ENCODE measurements around the gene PTGES3.
"Not testable (repeated sequence)": the region's sequence is repeated elsewhere in the genome, so short reads cannot be mapped to it uniquely, and the experiment has no call there.

PTGES3 gene

GRCh38 chr12:56688129-56688845 is at the start of gene PTGES3:
PTGES3 (minus strand) TSS chr12:56688284; CDS start chr12:56687999, 285 bp downstream.
- DNase-seq, result peak; percentile 99

DNA sequence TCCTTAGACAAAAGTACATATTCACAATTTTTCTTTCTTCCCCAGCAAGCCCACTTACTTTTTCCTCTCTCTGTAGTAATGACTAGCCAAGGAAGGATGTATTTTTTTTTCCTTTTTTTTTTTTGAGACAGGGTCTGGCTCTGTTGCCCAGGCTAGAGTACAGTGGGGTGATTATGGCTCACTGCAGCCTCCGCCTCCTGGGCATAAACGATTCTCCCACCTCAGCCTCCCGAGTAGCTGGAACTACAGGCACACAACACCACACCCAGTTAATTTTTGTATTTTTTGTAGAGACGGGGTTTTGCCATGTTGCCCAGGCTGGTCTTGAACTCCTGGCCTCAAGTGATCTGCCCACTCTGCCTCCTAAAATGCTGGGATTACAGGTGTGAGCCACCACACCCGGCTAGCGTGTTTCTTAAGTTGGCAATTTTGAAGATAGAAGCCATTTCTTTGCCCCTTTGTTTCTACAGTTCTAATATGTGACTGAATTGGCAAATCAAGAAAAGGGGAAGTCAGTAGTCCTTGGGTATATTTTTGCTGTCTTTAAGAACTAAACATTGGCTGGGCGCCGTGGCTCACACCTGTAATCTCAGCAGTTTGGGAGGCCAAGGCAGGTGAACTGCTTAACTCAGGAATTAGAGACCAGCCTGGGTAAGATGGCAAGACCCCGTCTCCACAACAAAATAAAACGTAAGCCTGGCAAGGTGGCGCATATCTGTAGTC is 40.2 kb upstream of the PTGES3 start:
- no peak for DNase-seq

DNA sequence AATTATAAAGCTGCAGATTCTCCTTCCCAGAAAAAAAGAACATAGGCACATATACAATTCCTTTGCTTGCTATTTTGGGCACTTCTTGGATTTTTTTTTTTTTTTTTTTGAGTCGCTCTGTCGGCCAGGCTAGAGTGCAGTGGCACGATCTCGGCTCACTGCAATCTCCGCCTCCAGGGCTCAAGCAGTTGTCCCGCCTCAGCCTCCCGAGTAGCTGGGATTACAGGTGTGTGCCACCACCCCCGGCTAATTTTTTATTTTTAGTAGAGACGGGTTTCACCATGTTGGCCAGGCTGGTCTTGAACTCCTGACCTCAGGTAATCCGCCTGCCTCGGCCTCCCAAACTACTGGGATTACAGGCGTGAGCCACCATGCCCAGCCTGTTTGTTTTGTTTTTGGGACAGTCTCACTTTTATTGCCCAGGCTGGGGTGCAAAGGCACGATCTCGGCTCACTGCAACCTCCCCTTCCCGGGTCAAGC is 38.2 kb upstream of the PTGES3 start:
- not testable (repeated sequence) for DNase-seq

- DNase-seq, result no peak
Observed at GRCh38 chr12:56725723-56726102, 37.6 kb upstream of the PTGES3 start.

- DNase-seq, result peak; percentile 99
Observed at GRCh38 chr12:56724972-56725722, 37.1 kb upstream of the PTGES3 start, which contains the start of gene NACA. NACA (minus strand) TSS chr12:56725299; CDS start chr12:56724521, 778 bp downstream.

GRCh38 chr12:56724701-56724971 is 36.6 kb upstream of the PTGES3 start:
- no peak for DNase-seq

- peak; percentile 49 for DNase-seq
Observed at GRCh38 chr12:56723889-56724700, 36.0 kb upstream of the PTGES3 start.

- DNase-seq, result no peak
Observed at GRCh38 chr12:56723352-56723751, 35.3 kb upstream of the PTGES3 start.

DNA sequence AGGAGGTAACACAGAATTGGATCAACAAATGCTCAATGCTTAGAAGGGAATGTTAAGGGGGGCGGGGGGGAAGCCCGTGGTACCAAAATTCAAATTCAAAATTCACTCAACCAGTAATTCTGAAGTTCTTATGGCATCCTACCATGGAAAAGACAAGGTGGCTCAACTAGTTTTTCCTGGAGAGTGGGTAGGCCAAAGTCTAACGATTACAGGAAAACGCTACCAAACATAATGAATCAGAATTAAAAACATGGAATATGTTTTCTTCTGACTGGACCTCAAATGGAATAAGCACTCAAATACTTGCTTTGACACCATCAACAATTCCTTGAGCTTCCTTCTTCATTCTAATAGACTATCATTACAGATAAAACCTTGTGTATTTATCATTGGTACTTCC is 34.7 kb upstream of the PTGES3 start:
- DNase-seq, result no peak

DNA sequence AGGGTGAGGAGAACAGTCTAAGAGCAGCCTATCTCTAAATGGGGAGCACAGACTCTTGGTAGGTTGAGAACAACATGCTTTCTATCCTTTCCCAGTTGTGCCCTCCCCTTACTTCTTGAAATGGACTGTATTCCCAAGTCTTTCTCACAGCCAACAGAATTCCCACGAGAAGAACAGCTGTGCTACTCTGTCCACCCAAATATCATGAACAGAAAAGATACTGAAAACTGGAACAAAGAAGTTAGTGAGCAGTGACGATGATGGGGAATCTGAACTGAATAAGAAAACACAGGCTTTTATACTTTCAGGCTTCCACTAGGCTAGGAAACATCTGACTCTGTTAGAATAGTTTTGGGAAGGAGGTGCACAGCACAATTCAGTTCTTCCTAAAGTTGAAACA is 33.6 kb upstream of the PTGES3 start:
- DNase-seq, result no peak

GRCh38 chr12:56721216-56721615 is 33.1 kb upstream of the PTGES3 start:
- no peak for DNase-seq

- no peak for DNase-seq
Observed at GRCh38 chr12:56720731-56721151, 32.7 kb upstream of the PTGES3 start.

DNA sequence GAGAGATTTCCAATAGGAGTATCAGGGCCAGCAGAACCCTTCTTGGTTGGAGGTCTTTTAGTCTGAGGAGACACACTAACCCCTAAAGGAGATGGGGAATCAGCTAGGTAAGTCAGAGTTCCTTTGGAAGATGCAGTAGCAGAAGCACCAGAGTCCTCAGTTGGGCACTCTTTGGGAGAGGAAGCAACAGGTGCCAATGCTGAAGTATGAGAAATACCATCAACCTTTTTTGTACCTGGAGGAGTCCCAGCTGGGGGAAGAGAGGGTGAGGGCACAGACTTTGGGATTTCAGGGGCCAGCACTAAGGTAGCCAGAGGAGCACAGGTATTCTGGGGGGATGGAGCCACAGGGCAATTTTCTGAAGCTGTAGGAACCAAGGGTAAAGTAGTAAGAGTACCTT is 31.0 kb upstream of the PTGES3 start:
- no peak for DNase-seq

DNA sequence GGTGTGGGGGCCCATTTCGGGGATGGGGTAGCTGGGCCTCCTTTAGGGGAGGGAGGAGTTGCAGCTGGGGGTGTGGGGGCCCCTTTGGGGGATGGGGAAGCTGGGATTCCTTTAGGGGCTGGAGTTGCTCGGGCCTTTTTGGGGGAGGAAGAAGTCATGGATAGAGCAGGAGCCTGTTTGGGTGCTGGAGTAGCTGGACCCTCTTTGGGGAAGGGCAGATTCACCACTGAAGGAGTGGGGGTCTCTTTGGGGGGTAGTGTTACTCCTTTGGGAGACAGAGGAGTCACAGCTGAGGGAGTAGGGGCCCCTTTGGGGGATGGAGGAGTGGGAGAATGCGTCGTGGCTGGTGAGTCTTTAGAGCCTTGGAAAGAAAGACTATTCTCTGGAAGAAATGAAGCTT is 30.6 kb upstream of the PTGES3 start:
- DNase-seq, result no peak

DNA sequence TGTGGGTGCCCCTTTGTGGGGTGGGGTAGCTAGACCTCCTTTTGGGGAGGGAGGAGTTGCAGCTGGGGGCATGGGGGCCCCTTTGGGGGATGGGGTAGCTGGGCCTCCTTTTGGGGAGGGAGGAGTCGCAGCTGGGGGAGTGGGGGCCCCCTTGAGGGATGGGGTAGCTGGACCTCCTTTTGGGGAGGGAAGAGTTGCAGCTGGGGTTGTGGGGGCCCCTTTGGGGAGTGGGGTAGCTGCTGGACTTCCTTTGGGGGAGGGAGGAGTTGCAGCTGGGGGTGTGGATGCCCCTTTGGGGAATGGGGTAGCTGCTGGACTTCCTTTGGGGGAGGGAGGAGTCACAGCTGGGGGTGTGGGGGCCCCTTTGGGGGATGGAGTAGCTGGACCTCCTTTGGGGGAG is 30.1 kb upstream of the PTGES3 start:
- DNase-seq, result no peak

DNA sequence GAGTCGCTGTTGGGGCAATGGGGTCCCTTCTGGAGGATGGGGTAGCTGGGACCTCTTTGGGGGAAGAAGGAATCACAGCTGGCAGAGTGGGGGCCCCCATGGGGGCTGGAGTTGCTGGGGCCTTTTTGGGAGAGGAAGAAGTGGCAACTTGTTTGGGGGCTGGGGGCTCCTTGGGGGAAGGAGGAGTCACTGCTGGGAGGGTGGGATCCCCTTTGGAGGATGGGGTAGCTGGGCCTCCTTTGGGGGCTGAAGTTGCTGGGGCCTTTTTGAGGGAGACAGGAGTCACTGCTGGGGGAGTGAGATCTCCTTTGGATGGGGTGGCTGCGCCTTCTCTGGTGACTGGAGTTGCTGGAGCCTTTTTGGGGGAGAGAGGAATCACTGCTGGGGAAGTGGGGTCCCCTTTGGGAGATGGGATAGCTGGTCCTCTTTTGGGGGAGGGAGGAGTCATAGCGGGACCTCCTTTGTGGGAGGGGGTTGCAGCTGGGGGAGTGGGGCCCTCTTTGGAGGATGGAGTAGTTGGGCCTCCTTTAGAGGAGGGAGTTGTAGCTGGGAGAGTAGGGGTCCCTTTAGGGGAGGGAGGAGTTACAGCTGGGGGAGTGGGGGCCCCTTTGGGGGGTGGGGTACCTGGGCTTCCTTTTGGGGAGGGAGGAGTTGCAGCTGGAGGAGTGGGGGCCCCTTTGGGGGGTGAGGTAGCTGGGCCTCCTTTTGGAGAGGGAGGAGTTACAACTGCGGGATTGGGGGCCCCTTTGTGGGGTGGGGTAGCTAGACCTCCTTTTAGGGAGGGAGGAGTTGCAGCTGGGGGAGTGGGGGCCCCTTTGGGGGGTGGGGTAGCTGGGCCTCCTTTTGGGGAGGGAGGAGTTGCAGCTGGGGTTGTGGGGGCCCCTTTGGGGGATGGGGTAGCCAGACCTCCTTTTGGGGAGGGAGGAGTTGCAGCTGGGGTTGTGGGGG is 29.1 kb upstream of the PTGES3 start:
- DNase-seq, result no peak

DNA sequence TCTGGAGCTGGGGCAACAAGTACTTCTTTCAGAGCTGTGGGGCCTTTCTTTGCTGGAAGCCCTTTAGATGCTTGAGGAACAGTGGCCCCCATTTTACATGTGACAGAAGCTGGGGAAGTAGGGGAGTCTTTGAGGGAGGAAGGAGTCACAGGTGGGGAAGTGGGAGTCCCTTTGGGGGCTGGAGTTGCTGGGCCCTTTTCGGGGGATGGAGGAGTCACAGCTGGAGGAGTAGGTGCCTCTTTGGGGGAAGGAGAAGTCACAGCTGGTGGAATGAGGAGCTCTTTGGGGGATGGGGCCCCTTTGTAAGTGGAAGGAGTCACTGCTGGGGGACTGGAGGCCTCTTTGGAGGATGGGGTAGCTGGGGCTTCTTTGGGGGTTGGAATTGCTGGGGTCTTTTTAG is 28.4 kb upstream of the PTGES3 start:
- no peak for DNase-seq

DNA sequence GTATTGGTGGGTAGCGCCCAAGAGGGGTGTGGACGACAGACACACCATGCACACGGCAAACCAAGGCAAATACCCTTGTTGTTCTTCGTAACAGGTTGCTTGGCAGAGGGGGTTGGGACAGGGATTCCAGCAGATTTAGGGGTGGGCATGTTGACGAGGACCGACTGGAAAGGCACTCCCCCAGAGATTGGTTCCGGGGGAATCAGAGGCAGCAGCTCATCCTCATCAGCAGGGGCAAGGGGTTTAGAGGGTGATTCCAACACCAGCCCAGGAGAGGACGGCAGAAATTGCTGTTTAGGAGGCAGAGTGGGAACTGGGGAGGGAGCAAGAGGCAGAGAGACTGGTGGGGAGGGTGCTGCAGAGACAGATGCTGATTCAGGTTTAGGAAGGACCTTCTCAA is 27.7 kb upstream of the PTGES3 start:
- DNase-seq, result no peak

- no peak for DNase-seq
Observed at GRCh38 chr12:56714431-56714929, 26.4 kb upstream of the PTGES3 start.

DNA sequence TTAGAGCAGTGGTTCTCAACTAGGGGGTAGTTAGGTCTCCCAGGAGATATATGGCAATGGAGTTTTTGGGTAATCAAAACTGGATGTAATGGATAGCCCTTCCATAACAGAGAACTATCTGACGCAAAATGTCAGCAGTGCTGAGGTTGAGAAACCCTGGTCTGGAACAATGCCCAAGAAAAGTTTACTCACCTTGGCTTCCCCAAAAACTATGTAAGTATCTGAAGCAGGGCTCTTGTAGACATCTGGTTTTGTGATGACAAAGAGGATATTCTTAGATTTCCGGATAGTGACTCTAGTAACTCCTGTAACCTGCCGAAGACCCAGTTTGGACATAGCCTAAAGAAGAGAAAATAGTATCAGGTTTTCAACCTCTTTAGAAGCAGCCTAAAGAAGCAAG is 25.3 kb upstream of the PTGES3 start:
- no peak for DNase-seq

- DNase-seq, result no peak
Observed at GRCh38 chr12:56709759-56710376, 21.8 kb upstream of the PTGES3 start.
